ENCODE data around the gene SETD7. TPM values are rescaled to one million over a fixed set of nuclear protein-coding genes. Genes with fewer than 3 reads are reported as not detected.

Gene SETD7
- total and polyA plus RNA-seq, 2 donors (not counting 3 experiments of a cell fraction or from before 2014, with no cell fraction given) = 18.8 to 39.9 TPM

DNA sequence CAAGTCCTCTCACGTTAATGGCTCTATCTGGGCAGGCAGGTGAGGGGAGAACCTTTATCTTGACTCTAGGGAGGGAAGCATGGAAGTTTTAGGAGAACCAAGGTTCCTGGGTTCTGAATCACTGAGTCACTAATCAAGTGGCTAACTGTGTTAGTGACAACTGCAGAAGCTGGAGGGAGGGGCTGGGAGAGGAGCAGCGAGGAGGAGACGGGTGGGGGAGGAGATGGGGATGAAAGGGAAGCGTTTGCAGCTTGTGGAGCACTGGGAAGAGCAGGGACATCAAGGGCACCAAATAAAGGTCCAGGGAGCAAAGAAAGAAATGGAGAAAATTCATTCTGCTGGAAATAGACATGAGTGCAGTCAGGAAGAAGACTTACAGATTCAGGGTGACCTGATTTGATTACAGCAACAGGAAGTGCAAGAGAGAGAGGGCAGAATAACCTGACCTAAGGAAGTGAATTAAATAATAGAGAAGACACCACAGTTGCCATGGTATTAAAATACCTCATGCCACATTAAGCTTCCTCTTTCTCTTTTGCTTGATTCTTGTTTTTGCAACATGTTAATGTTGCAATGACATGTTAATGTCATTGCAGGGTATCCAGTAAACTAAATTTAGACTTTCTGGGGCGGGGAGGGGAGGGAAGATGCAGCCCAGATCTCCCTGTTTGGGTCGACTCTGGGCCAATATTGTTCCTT is 4.5 kb upstream of the SETD7 start:
- no peak overlapping the region for H3K27ac ChIP-seq (ENCODE audit: insufficient read depth, low read depth, low read length)
- no peak overlapping the region for H2AFZ ChIP-seq (ENCODE audit: low read depth, low read length)
- peaks cover 15 to 23% of the 10 kb centered on the region in 2 experiments for H3K27me3 ChIP-seq (ENCODE audit: control insufficient read depth in 2 of 2, insufficient read depth in 2 of 2, low read length in 2 of 2)
- H3K4me1 ChIP-seq (ENCODE audit: control insufficient read depth, extremely low read depth, insufficient read depth, low read length) = peaks cover 9% of the 10 kb centered on the region
- CTCF ChIA-PET = interaction anchor here (0.7 to 1.0 kb wide), 2 partner anchors 14 to 350 kb away, joined by 3 to 4 read pairs; no protein-coding TSS in a partner anchor
- no peaks in the 10 kb centered on the region for H3K79me2 ChIP-seq (ENCODE audit: control insufficient read depth, insufficient read depth, low read length)
- POLR2A ChIA-PET = no interaction called here
- intact Hi-C loops (cut with micrococcal nuclease) = no loop called here
- no peaks in the 10 kb centered on the region for H3K9me1 ChIP-seq (replicated peaks; ENCODE audit: control insufficient read depth, extremely low read depth, insufficient read depth, low read length)
- no peaks in the 10 kb centered on the region for H4K20me1 ChIP-seq (replicated peaks; ENCODE audit: control insufficient read depth, extremely low read depth, insufficient read depth, low read length)
- peak overlapping the region; percentile 9 for H3K4me2 ChIP-seq (ENCODE audit: insufficient read depth, low read length)
- no peak overlapping the region for H3K9ac ChIP-seq (replicated peaks; ENCODE audit: extremely low read depth, insufficient read depth, low read length)
- H3K9me3 ChIP-seq (replicated peaks; ENCODE audit: control insufficient read depth, insufficient read depth, low read length) = no peaks in the 10 kb centered on the region
- dilution Hi-C loops (cut with MboI; ENCODE audit: extremely low pct_ligation_motif_present, low sequenced_read_pairs) = no loop called here
- no peak overlapping the region for H3K4me3 ChIP-seq (replicated peaks in 1 of 3; ENCODE audit: insufficient read depth in 1 of 3, low read depth in 1 of 3, low read length in 3 of 3)
- FAIRE-seq (peak; percentile 74), DNase-seq (ENCODE audit: low read depth, low spot score) (peak; percentile 13)
- no TSS peak for BruUV-seq (replicated peaks)
- H3K36me3 ChIP-seq (ENCODE audit: control insufficient read depth in 2 of 2, extremely low read depth in 1 of 2, insufficient read depth in 2 of 2, low read length in 2 of 2) = no peaks in the 10 kb centered on the region
- TF ChIP-seq, protein P1, sequence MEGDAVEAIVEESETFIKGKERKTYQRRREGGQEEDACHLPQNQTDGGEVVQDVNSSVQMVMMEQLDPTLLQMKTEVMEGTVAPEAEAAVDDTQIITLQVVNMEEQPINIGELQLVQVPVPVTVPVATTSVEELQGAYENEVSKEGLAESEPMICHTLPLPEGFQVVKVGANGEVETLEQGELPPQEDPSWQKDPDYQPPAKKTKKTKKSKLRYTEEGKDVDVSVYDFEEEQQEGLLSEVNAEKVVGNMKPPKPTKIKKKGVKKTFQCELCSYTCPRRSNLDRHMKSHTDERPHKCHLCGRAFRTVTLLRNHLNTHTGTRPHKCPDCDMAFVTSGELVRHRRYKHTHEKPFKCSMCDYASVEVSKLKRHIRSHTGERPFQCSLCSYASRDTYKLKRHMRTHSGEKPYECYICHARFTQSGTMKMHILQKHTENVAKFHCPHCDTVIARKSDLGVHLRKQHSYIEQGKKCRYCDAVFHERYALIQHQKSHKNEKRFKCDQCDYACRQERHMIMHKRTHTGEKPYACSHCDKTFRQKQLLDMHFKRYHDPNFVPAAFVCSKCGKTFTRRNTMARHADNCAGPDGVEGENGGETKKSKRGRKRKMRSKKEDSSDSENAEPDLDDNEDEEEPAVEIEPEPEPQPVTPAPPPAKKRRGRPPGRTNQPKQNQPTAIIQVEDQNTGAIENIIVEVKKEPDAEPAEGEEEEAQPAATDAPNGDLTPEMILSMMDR (IDR thresholded peaks at IDR 0.05; ENCODE audit: extremely low read depth in 1 of 2, insufficient read depth in 1 of 2, low read depth in 1 of 2, low read length in 2 of 2) = no peak
- TF ChIP-seq, protein P2, sequence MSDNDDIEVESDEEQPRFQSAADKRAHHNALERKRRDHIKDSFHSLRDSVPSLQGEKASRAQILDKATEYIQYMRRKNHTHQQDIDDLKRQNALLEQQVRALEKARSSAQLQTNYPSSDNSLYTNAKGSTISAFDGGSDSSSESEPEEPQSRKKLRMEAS (IDR thresholded peaks at IDR 0.05; ENCODE audit: insufficient read depth, insufficient read length) = no peak
- TF ChIP-seq GATA2 (IDR thresholded peaks at IDR 0.05; ENCODE audit: insufficient read depth, insufficient read length, low read depth, low read length) (no peak), FOS (IDR thresholded peaks at IDR 0.05; ENCODE audit: borderline replicate concordance, insufficient read depth, low read length) (no peak), POLR2A (IDR thresholded peaks at IDR 0.05; ENCODE audit: low read depth, low read length) (no peak), EZH2 (IDR thresholded peaks at IDR 0.05; ENCODE audit: borderline replicate concordance, low read depth, low read length, severe bottlenecking) (no peak), JUN (IDR thresholded peaks at IDR 0.05; ENCODE audit: borderline replicate concordance, insufficient read depth, insufficient read length, low read depth) (no peak), POLR2AphosphoS5 (IDR thresholded peaks at IDR 0.05; ENCODE audit: insufficient read depth, low read depth, low read length) (no peak), MYC (IDR thresholded peaks at IDR 0.05; ENCODE audit: low read depth, low read length) (no peak)

All from endothelial cell of umbilical vein (primary cell).